Heart right ventricle (tissue), 16 donors: ENCODE results near the gene NAP1L5. TPM values are rescaled to one million over a fixed set of nuclear protein-coding genes. Genes with fewer than 3 reads are reported as not detected.
A peak's percentile ranks its signal among the peaks of the same experiment; 100 is the strongest.

Experiments
- ATAC-seq, 8 donors: fragments of 200-7000 bp; cut with Tn5 transposase; one replicate each; pipeline ENCODE4 v1.9.1; 2020; ENCODE audit warnings: mild to moderate bottlenecking in 8 of 8, moderate library complexity in 8 of 8, moderate number of reproducible peaks in 1 of 8
- DNase-seq, 2 donors: peaks; one replicate each; pipeline ENCODE4 v3.0.0-alpha.2; 2020
- H3K27ac ChIP-seq, 10 donors: fragments of 200-600 bp; sonication (generic) in 2 of 10; one replicate each; pipeline versions ENCODE4 v1.5.0 to v1.8.0; 2020 to 2022; ENCODE audit warnings: mild to moderate bottlenecking in 3 of 10
- H3K27me3 ChIP-seq, 7 donors: fragments of 200-600 bp; one replicate each; pipeline ENCODE4 v1.8.0; 2021 to 2022; ENCODE audit warnings: mild to moderate bottlenecking in 2 of 7
- H3K36me3 ChIP-seq, 9 donors: fragments of 200-600 bp; sonication (generic) in 1 of 9; one replicate each; pipeline versions ENCODE4 v1.5.0 to v1.8.0; 2020 to 2022; ENCODE audit warnings: mild to moderate bottlenecking in 2 of 9
- H3K4me1 ChIP-seq, 9 donors: fragments of 200-600 bp; sonication (generic) in 1 of 9; one replicate each; pipeline versions ENCODE4 v1.5.0 to v1.8.0; 2020 to 2022; ENCODE audit warnings: mild to moderate bottlenecking in 4 of 9
- H3K4me3 ChIP-seq, 10 donors: fragments of 200-600 bp; sonication (generic) in 2 of 10; one replicate each; pipeline versions ENCODE4 v1.5.0 to v1.8.0; 2020 to 2022; ENCODE audit warnings: mild to moderate bottlenecking in 7 of 10, moderate library complexity in 2 of 10
- H3K9me3 ChIP-seq, 11 donors: fragments of 200-600 bp in 10 of 11; sonication (generic) in 2 of 11; one replicate each; pipeline versions ENCODE4 v1.5.0 to v1.8.0; 2013 to 2022; ENCODE audit warnings: mild to moderate bottlenecking in 2 of 11, control low read depth in 1 of 11, moderate library complexity in 1 of 11
- WGBS, 2 donors: extraction: QIAGEN DNeasy Blood & Tissue Kit; methylation state at CpG; one replicate each; pipeline ENCODE4 v1.1.7; 2013; ENCODE audit warnings: inconsistent platforms in 1 of 2; 5-methylcytosine and 5-hydroxymethylcytosine counted together
- intact Hi-C, 10 donors: fragments of 100-400 bp; cut with DNase I; formaldehyde crosslinking; loops; one replicate each; pipeline versions ENCODE4 v1.11.1 to v1.14.2; 2022
- polyA plus RNA-seq, 2 donors: library from polyadenylated mRNA; stranded (reverse); fragments of 200-250 nt; gene quantifications; one replicate each; pipeline ENCODE4 v1.2.3, GENCODE V29; 2013
- total RNA-seq, 10 donors: library from RNA; stranded (reverse); fragmentation: NEBNext Ultra II Directional in 3 of 10; extraction: Animal tissue kit (Norgen Biotek cat#: 25700) in 3 of 10; gene quantifications; one replicate each; pipeline versions ENCODE4 v1.2.1 to v1.2.4, GENCODE V29; 2021 to 2023
- TF ChIP-seq, protein P1 (sequence below), 9 donors: fragments of 200-600 bp; sonication (generic) in 2 of 9; IDR thresholded peaks; one replicate each; pipeline versions ENCODE4 v1.5.0 to v1.8.0; 2021 to 2022; ENCODE audit warnings: antibody characterized with exemption in 9 of 9, mild to moderate bottlenecking in 5 of 9, moderate library complexity in 1 of 9
- donor health status: Arrhythmogenic right ventricular cardiomyopathy.
- donor health status: ischemic (EF 13 %, LVEDD 7.1; RV severe dilation, severe dysfunction).
- donor health status: healthy with polysubstance abuse.
- donor health status: DM: no; HTN: yes; CAD: no.
- donor health status: DM: no; HTN: no; CAD: no.
- donor health status: ischemic (EF 25% LVEDD 6.9; RV normal size, moderate dysfunction).
- donor health status: ischemic (EF 25% LVEDD 5.7; RV mildly dilated, moderate dysfunction).
- donor health status: healthy.
- donor health status: DM: yes; HTN: yes; CAD: no.
- donor health status: Ischemic cardiomyopathy.
- donor health status: ischemic (EF 35%, LVEDD 5.7; RV mildly dilated, moderate dysfunction).
- donor health status: nonischemic (EF 11% LVEDD 7.7; RV severe dilation, severe dysfunction).
- donor health status: DM: yes; HTN: yes; CAD: no.
- donor health status: PGD.
- donor health status: ischemic (EF 29% LVEDD 5.4; RV normal size, mild dysfunction).
- donor health status: nonischemic (EF 23%, LVEDD 6.1; RV moderate dilation, normal function).

Gene NAP1L5
- total and polyA plus RNA-seq, 12 donors, result 2.6 to 7.9 (median 6.1) TPM

DNA sequence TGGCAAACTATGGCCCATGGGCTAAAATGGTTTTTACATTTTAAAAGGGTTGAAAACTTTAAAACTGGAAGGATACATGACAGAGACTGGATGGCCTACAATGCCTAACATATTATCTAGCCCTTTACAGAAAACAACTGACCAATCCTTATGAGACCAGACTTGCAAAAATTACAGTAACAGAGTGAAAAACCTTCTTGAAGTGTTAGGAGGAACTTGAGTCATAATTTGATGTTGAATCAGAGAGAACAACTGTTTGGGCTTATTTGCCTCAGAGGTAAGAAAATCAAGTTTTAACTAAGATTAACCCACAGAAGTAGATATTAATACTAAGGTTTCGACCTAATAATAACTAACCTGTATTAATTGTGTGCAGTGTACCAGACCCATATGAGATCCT is 12.4 kb upstream of the NAP1L5 start:
- intact Hi-C loops, result loop anchor here (5.0 to 10.0 kb wide), 6 partner anchors 57 to 315 kb away; no protein-coding TSS in a partner anchor
- no peak for ATAC-seq
- Histone ChIP-seq H3K9me3 (peaks cover 0 to 12% (median 0%) of the 10 kb centered on the region in 11 donors), H3K4me3 (no peak overlapping the region), H3K27me3 (no peaks in the 10 kb centered on the region), H3K36me3 (peaks cover 0 to 85% (median 27%) of the 10 kb centered on the region in 9 donors), H3K27ac (no peak overlapping the region), H3K4me1 (peaks cover 0 to 14% (median 8%) of the 10 kb centered on the region in 9 donors)
- TF ChIP-seq, protein P1, sequence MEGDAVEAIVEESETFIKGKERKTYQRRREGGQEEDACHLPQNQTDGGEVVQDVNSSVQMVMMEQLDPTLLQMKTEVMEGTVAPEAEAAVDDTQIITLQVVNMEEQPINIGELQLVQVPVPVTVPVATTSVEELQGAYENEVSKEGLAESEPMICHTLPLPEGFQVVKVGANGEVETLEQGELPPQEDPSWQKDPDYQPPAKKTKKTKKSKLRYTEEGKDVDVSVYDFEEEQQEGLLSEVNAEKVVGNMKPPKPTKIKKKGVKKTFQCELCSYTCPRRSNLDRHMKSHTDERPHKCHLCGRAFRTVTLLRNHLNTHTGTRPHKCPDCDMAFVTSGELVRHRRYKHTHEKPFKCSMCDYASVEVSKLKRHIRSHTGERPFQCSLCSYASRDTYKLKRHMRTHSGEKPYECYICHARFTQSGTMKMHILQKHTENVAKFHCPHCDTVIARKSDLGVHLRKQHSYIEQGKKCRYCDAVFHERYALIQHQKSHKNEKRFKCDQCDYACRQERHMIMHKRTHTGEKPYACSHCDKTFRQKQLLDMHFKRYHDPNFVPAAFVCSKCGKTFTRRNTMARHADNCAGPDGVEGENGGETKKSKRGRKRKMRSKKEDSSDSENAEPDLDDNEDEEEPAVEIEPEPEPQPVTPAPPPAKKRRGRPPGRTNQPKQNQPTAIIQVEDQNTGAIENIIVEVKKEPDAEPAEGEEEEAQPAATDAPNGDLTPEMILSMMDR (IDR thresholded peaks at IDR 0.05), result no peak
- 95 to 97% methylated on average over 1 of the region's 1 CpG for WGBS, 2 donors
- no peak for DNase-seq

GRCh38 chr4:88706574-88706973 is 8.9 kb upstream of the NAP1L5 start:
- peak; percentile 64 to 92 (median 90) for ATAC-seq
- Histone ChIP-seq H3K4me3 (no peak overlapping the region), H3K36me3 (peaks cover 0 to 95% (median 31%) of the 10 kb centered on the region in 9 donors), H3K27me3 (no peaks in the 10 kb centered on the region), H3K9me3 (no peaks in the 10 kb centered on the region), H3K27ac (peak overlapping the region in 8 of 10 donors; percentile 20 to 63 (median 36)), H3K4me1 (peaks cover 0 to 14% (median 8%) of the 10 kb centered on the region in 9 donors)
- TF ChIP-seq, protein P1 (IDR thresholded peaks at IDR 0.05), result peak; percentile 28 to 77 (median 63)
- WGBS, 2 donors, result 23 to 29% methylated on average over 9 of the region's 9 CpGs
- DNase-seq, result peak in 1 of 2 donors; percentile 20
- intact Hi-C loops, result loop anchor here (1.0 to 10.0 kb wide), 8 partner anchors 61 to 318 kb away; no protein-coding TSS in a partner anchor

GRCh38 chr4:88705805-88706492 is 8.3 kb upstream of the NAP1L5 start:
- peak in 3 of 8 donors; percentile 8 to 38 (median 12) for ATAC-seq
- Histone ChIP-seq H3K27ac (peak overlapping the region in 1 of 10 donors; percentile 42), H3K36me3 (peaks cover 0 to 90% (median 30%) of the 10 kb centered on the region in 9 donors), H3K4me1 (peaks cover 0 to 14% (median 8%) of the 10 kb centered on the region in 9 donors), H3K9me3 (no peaks in the 10 kb centered on the region), H3K4me3 (no peak overlapping the region), H3K27me3 (no peaks in the 10 kb centered on the region)
- intact Hi-C loops, result loop anchor here (1.0 to 10.0 kb wide), 8 partner anchors 61 to 319 kb away; no protein-coding TSS in a partner anchor
- TF ChIP-seq, protein P1 (IDR thresholded peaks at IDR 0.05), result no peak
- WGBS, 2 donors, result 69 to 73% methylated on average over 3 of the region's 3 CpGs
- no peak for DNase-seq

DNA sequence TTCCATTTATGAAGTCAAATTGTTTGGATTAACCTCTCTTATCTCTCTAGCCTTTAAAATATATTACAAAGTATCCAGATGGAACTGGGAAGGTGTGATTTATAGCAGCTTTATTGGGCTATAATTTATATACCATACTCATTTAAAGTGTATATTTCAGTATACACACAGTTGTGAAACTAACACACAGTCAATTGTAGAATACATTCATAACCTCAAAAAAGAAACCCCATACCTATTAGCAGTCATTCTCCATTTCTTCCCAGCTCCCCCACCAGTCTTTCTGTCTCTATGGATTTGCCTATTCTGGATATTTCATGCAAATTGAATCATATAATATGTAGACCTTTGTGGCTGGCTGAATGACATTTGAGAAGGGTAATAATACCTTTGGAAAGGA is 7.6 kb upstream of the NAP1L5 start:
- Histone ChIP-seq H3K9me3 (no peaks in the 10 kb centered on the region), H3K4me3 (no peak overlapping the region), H3K4me1 (peaks cover 0 to 14% (median 8%) of the 10 kb centered on the region in 9 donors), H3K27ac (no peak overlapping the region), H3K27me3 (no peaks in the 10 kb centered on the region), H3K36me3 (peaks cover 0 to 84% (median 26%) of the 10 kb centered on the region in 9 donors)
- TF ChIP-seq, protein P1 (IDR thresholded peaks at IDR 0.05), result no peak
- intact Hi-C loops, result loop anchor here (5.0 to 10.0 kb wide), 6 partner anchors 62 to 320 kb away; no protein-coding TSS in a partner anchor
- ATAC-seq, result no peak
- no peak for DNase-seq
